WI38 (cell line): Measurements from ENCODE around the gene LHFPL6.
A peak's percentile ranks its signal among the peaks of the same experiment; 100 is the strongest.

Source experiments
- H3K4me3 ChIP-seq: 2 replicates; pipeline ENCODE4 v1.5.1; 2011; ENCODE audit warnings: low read depth, mild to moderate bottlenecking, control low read depth, low read length
- TF ChIP-seq, protein P1 (sequence below): IDR thresholded peaks from 2 replicates; pipeline ENCODE4 v1.5.1; 2012; ENCODE audit warnings: low read depth, mild to moderate bottlenecking, control low read depth, low read length

LHFPL6 gene

DNA sequence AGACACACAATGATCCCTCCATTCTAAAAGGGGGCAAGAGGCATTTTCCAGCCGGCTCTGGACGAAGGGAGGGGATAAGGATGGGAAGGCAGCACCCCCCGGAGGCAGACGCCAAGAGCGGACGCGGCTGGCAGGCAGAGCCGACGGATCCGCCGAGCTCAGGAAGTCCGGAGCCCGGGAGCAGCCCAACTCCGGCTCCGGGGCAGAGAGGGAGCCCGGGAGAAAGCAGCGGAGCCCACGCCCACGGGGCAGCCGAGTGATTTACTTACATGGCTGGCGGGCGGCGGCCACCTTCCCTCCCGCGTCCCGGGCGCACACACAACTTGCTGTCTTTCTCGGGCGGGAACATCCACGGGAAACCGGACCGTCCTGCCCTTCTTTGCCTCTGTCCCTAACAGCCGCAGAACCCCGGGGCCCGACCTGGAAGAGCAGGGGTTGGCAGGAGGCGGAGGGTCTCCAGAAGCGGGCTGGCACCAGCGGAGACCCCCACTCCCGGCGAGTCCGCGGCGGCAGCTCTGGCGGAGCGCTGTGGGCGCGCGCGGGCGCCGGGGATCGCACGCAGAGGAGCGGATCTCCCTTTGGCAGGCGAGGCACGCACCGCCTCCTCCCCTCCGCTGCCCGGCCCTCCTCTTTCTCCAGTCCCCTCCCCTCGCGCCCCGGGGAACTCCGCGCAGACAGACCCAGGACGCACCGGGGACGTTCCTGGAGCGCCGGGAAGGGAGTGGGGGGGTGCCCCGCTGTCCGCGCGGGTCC, at the start of gene LHFPL6:
Gene LHFPL6, minus strand, starts transcription at position 580 of the 753 bp plus-strand sequence.
- H3K4me3 ChIP-seq, result peak within 1 kb of the TSS; percentile 94
- TF ChIP-seq, protein P1, sequence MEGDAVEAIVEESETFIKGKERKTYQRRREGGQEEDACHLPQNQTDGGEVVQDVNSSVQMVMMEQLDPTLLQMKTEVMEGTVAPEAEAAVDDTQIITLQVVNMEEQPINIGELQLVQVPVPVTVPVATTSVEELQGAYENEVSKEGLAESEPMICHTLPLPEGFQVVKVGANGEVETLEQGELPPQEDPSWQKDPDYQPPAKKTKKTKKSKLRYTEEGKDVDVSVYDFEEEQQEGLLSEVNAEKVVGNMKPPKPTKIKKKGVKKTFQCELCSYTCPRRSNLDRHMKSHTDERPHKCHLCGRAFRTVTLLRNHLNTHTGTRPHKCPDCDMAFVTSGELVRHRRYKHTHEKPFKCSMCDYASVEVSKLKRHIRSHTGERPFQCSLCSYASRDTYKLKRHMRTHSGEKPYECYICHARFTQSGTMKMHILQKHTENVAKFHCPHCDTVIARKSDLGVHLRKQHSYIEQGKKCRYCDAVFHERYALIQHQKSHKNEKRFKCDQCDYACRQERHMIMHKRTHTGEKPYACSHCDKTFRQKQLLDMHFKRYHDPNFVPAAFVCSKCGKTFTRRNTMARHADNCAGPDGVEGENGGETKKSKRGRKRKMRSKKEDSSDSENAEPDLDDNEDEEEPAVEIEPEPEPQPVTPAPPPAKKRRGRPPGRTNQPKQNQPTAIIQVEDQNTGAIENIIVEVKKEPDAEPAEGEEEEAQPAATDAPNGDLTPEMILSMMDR, result peak; percentile 53

- TF ChIP-seq, protein P1, result no peak
Observed at GRCh38 chr13:39646122-39646521, 43.1 kb upstream of the LHFPL6 start.

DNA sequence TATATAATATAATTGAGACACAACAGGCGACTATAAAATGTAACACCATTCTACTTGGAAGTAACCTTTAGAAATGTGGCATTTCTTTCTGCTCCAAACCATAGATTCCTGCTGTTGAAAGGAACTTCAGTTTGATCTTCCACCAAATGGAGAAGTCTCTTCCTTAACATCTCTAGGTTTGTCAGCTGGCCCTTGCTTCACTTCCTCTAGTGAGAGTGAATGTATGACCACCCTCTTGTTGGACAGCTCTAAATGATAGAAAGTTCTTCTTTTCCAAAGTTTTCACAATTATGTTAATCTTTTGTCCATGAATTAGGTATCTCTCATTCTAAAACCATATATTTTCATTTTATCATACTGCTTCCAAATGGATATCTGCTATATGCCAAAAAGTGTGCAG, 38.7 kb upstream of the LHFPL6 start:
- no peak overlapping the region for H3K4me3 ChIP-seq
- TF ChIP-seq, protein P1, result no peak

More at GRCh38 chr13:39646122-39646521, 43.1 kb upstream of the LHFPL6 start:
- no peak overlapping the region for H3K4me3 ChIP-seq

DNA sequence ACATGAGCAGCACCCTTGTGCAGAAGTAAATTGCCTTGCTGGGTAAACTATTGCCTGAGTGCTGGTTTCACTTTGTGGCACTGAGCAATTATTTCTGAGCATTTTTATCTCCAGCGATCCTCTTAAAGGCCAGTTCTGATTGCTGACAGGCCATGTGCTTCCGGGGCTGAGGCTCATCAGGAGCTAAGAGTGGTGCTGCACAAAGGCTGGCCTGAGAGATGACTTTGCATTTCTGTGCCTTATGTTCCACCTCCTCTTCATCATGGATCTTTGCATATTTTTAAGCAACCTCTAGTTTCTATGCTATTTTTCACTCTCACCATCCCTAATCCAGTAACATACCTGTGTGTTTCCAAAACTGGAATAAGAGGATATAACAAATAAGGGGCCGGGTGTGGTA, 34.9 kb upstream of the LHFPL6 start:
- TF ChIP-seq, protein P1, result no peak

DNA sequence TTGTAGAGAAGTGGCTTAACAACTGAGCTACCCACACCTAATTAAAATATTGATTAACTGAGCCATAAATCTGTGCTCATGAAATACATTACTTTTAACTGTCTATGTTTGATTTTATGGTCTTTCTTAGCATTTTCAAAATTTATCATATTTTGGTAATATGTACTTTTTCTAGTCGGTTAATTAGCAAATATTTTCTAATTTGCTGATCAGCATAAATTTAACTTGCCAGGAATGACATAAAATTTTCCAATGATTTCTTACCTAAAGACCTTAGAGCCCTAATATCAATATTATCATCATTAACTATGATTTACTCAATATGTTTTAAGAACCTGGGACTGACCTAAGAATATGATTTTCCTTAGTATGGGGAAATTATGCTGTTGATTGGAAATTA, 32.6 kb upstream of the LHFPL6 start:
- TF ChIP-seq, protein P1, result no peak
- no peak overlapping the region for H3K4me3 ChIP-seq

More for the DNA sequence above, 34.9 kb upstream of the LHFPL6 start:
- H3K4me3 ChIP-seq, result no peak overlapping the region

- no peak overlapping the region for H3K4me3 ChIP-seq
- TF ChIP-seq, protein P1, result no peak
Observed at GRCh38 chr13:39632994-39633393, 30.0 kb upstream of the LHFPL6 start.

DNA sequence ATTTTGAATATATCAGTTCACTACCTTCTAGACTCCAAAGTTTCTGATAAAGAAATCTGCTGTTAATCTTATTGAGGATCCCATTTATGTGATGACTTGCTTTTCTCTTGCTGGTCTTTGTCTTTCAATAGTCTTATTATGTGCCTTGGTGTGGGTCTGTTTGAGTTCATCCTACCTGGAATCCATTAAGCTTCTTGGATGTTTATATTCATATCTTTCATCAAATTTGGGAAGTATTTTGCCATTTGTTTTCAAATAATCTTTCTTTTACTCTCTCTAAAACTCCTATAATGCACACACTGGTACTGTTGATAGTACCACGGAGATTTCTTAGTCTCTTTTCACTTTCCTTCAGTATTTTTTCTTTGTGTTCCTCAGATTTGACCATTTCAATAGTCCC, 28.3 kb upstream of the LHFPL6 start:
- TF ChIP-seq, protein P1, result no peak
- no peak overlapping the region for H3K4me3 ChIP-seq
